ENCODE measurements around the gene PCDHB9. TPM values are rescaled to one million over a fixed set of nuclear protein-coding genes. Genes with fewer than 3 reads are reported as not detected.
"Not testable (repeated sequence)": the region's sequence is repeated elsewhere in the genome, so short reads cannot be mapped to it uniquely, and the experiment has no call there.

The PCDHB9 gene
- total RNA-seq, 1 donor, result 1.8 TPM

GRCh38 chr5:141192110-141192725 is 5.3 kb downstream of the PCDHB9 start, which contains the start of gene PCDHB10:
TSS of gene PCDHB10 (plus strand) at chr5:141192353. CDS start at chr5:141192553, 200 bp downstream.
- Histone ChIP-seq H3K36me3 (ENCODE audit: insufficient read depth, low read length) (no peaks in the 10 kb centered on the region), H3K27ac (ENCODE audit: low read depth, low read length) (no peak within 1 kb of the TSS), H2AFZ (ENCODE audit: low read length) (peak within 1 kb of the TSS; percentile 80), H3K9me3 (ENCODE audit: low read depth, low read length) (no peaks in the 10 kb centered on the region), H3K4me1 (ENCODE audit: insufficient read depth, low read length) (no peaks in the 10 kb centered on the region), H4K20me1 (ENCODE audit: insufficient read depth, low read length) (no peaks in the 10 kb centered on the region), H3K4me3 (ENCODE audit: insufficient read depth, low read length) (no peak within 1 kb of the TSS), H3K79me2 (ENCODE audit: insufficient read depth, low read length) (no peaks in the 10 kb centered on the region), H3K4me2 (ENCODE audit: insufficient read depth, low read length) (no peak within 1 kb of the TSS), H3K27me3 (ENCODE audit: insufficient read depth, low read length) (no peaks in the 10 kb centered on the region)
- DNase-seq (ENCODE audit: insufficient read length, low spot score, missing footprints), result peak; percentile 88
- TF ChIP-seq CTCF (IDR thresholded peaks at IDR 0.05; ENCODE audit: extremely low read depth, low read depth, low read length), result peak; percentile 56

- not testable (repeated sequence) for H3K4me2 ChIP-seq (ENCODE audit: insufficient read depth, low read length); H3K4me1 ChIP-seq (ENCODE audit: insufficient read depth, low read length); H2AFZ ChIP-seq (ENCODE audit: low read length); H4K20me1 ChIP-seq (ENCODE audit: insufficient read depth, low read length); H3K9me3 ChIP-seq (ENCODE audit: low read depth, low read length); H3K27me3 ChIP-seq (ENCODE audit: insufficient read depth, low read length); H3K36me3 ChIP-seq (ENCODE audit: insufficient read depth, low read length); H3K79me2 ChIP-seq (ENCODE audit: insufficient read depth, low read length); H3K27ac ChIP-seq (ENCODE audit: low read depth, low read length); DNase-seq (ENCODE audit: insufficient read length, low spot score, missing footprints); H3K4me3 ChIP-seq (ENCODE audit: insufficient read depth, low read length)
Observed at GRCh38 chr5:141194332-141194731, 7.4 kb downstream of the PCDHB9 start.

GRCh38 chr5:141196363-141196762 is 9.4 kb downstream of the PCDHB9 start:
- Histone ChIP-seq H3K4me1 (ENCODE audit: insufficient read depth, low read length) (no peaks in the 10 kb centered on the region), H3K27me3 (ENCODE audit: insufficient read depth, low read length) (no peaks in the 10 kb centered on the region), H3K4me2 (ENCODE audit: insufficient read depth, low read length) (no peak overlapping the region), H3K79me2 (ENCODE audit: insufficient read depth, low read length) (no peaks in the 10 kb centered on the region), H3K4me3 (ENCODE audit: insufficient read depth, low read length) (no peak overlapping the region), H2AFZ (ENCODE audit: low read length) (no peak overlapping the region), H4K20me1 (ENCODE audit: insufficient read depth, low read length) (no peaks in the 10 kb centered on the region), H3K9me3 (ENCODE audit: low read depth, low read length) (no peaks in the 10 kb centered on the region), H3K27ac (ENCODE audit: low read depth, low read length) (no peak overlapping the region), H3K36me3 (ENCODE audit: insufficient read depth, low read length) (no peaks in the 10 kb centered on the region)
- DNase-seq (ENCODE audit: insufficient read length, low spot score, missing footprints), result no peak
- TF ChIP-seq CTCF (IDR thresholded peaks at IDR 0.05; ENCODE audit: extremely low read depth, low read depth, low read length), result no peak

- no peak for DNase-seq (ENCODE audit: insufficient read length, low spot score, missing footprints)
- H3K27ac ChIP-seq (ENCODE audit: low read depth, low read length), result no peak within 1 kb of the TSS
- no peaks in the 10 kb centered on the region for H3K27me3 ChIP-seq (ENCODE audit: insufficient read depth, low read length)
- H3K4me2 ChIP-seq (ENCODE audit: insufficient read depth, low read length), result peak within 1 kb of the TSS; percentile 23
- H2AFZ ChIP-seq (ENCODE audit: low read length), result peak within 1 kb of the TSS; percentile 35
- H3K4me3 ChIP-seq (ENCODE audit: insufficient read depth, low read length), result no peak within 1 kb of the TSS
- no peaks in the 10 kb centered on the region for H3K4me1 ChIP-seq (ENCODE audit: insufficient read depth, low read length)
- no peaks in the 10 kb centered on the region for H3K9me3 ChIP-seq (ENCODE audit: low read depth, low read length)
- H3K79me2 ChIP-seq (ENCODE audit: insufficient read depth, low read length), result no peaks in the 10 kb centered on the region
- no peaks in the 10 kb centered on the region for H3K36me3 ChIP-seq (ENCODE audit: insufficient read depth, low read length)
- TF ChIP-seq CTCF (IDR thresholded peaks at IDR 0.05; ENCODE audit: extremely low read depth, low read depth, low read length), result no peak
- no peaks in the 10 kb centered on the region for H4K20me1 ChIP-seq (ENCODE audit: insufficient read depth, low read length)
Observed at GRCh38 chr5:141199359-141200235, 12.6 kb downstream of the PCDHB9 start, which contains the start of gene PCDHB11. TSS of gene PCDHB11 (plus strand) at chr5:141199627. CDS start at chr5:141199775, 148 bp downstream.

GRCh38 chr5:141201126-141201525 is 14.2 kb downstream of the PCDHB9 start:
- H3K36me3 ChIP-seq (ENCODE audit: insufficient read depth, low read length); H4K20me1 ChIP-seq (ENCODE audit: insufficient read depth, low read length); DNase-seq (ENCODE audit: insufficient read length, low spot score, missing footprints); H3K4me3 ChIP-seq (ENCODE audit: insufficient read depth, low read length); H3K4me2 ChIP-seq (ENCODE audit: insufficient read depth, low read length); H3K27me3 ChIP-seq (ENCODE audit: insufficient read depth, low read length); H3K4me1 ChIP-seq (ENCODE audit: insufficient read depth, low read length); H3K27ac ChIP-seq (ENCODE audit: low read depth, low read length); H2AFZ ChIP-seq (ENCODE audit: low read length); H3K9me3 ChIP-seq (ENCODE audit: low read depth, low read length); H3K79me2 ChIP-seq (ENCODE audit: insufficient read depth, low read length): not testable (repeated sequence)

- not testable (repeated sequence) for H3K79me2 ChIP-seq (ENCODE audit: insufficient read depth, low read length); H4K20me1 ChIP-seq (ENCODE audit: insufficient read depth, low read length); DNase-seq (ENCODE audit: insufficient read length, low spot score, missing footprints); H3K27me3 ChIP-seq (ENCODE audit: insufficient read depth, low read length); H3K36me3 ChIP-seq (ENCODE audit: insufficient read depth, low read length); H3K4me3 ChIP-seq (ENCODE audit: insufficient read depth, low read length); H3K4me1 ChIP-seq (ENCODE audit: insufficient read depth, low read length); H3K27ac ChIP-seq (ENCODE audit: low read depth, low read length); H2AFZ ChIP-seq (ENCODE audit: low read length); H3K4me2 ChIP-seq (ENCODE audit: insufficient read depth, low read length); H3K9me3 ChIP-seq (ENCODE audit: low read depth, low read length)
Observed at GRCh38 chr5:141201646-141202045, 14.7 kb downstream of the PCDHB9 start.

Data from osteoblast (primary cell).